Esophagus squamous epithelium (tissue), 4 donors: ENCODE measurements around the gene TPT1.

ENCODE experiments used
- CTCF ChIP-seq, 6 experiments: fragments of 450-650 bp in 4 of 6; fragments of 200-600 bp in 2 of 6; sonication (generic) in 2 of 6; IDR thresholded peaks; one replicate each; pipeline ENCODE4 v1.5.1; 2016 to 2019; ENCODE audit warnings: antibody characterized with exemption in 6 of 6, mild to moderate bottlenecking in 4 of 6, moderate library complexity in 4 of 6
- POLR2A ChIP-seq, 4 donors: fragments of 450-650 bp; IDR thresholded peaks; one replicate each; pipeline ENCODE4 v1.6.1; 2017; ENCODE audit warnings: antibody characterized with exemption in 4 of 4, mild to moderate bottlenecking in 4 of 4, moderate library complexity in 3 of 4

- TF ChIP-seq CTCF (IDR thresholded peaks at IDR 0.05) (no peak), POLR2A (IDR thresholded peaks at IDR 0.05) (no peak)
Measured at GRCh38 chr13:45361596-45362206, 20.7 kb upstream of the TPT1 start.
